Stomach (tissue), 9 donors: Measurements from ENCODE around the gene LTO1. TPM values are rescaled to one million over a fixed set of nuclear protein-coding genes. Genes with fewer than 3 reads are reported as not detected.

Source experiments
- DNase-seq, 2 donors: peaks; one replicate each; pipeline versions ENCODE4 v3.0.0 to v3.0.0-alpha.2; 2013 to 2019
- H3K27ac ChIP-seq, 5 donors: fragments of 200-600 bp in 4 of 5; sonication (generic) in 4 of 5; one replicate each; pipeline ENCODE4 v1.5.1; 2013 to 2019; ENCODE audit warnings: mild to moderate bottlenecking in 1 of 5, moderate library complexity in 1 of 5
- H3K27me3 ChIP-seq, 3 donors: fragments of 200-600 bp; sonication (generic); one replicate each; pipeline ENCODE4 v1.5.1; 2017 to 2019; ENCODE audit warnings: mixed run types in 1 of 3
- H3K36me3 ChIP-seq, 4 donors: fragments of 200-600 bp; sonication (generic); 1 replicate in 3 of 4; 2 replicates in 1 of 4; pipeline ENCODE4 v1.5.1; 2016 to 2019
- H3K4me1 ChIP-seq, 4 donors: fragments of 200-600 bp; sonication (generic); one replicate each; pipeline ENCODE4 v1.5.1; 2016 to 2019
- H3K4me3 ChIP-seq, 4 donors: fragments of 200-600 bp; sonication (generic) in 3 of 4; one replicate each; pipeline ENCODE4 v1.5.1; 2016 to 2019; ENCODE audit warnings: mild to moderate bottlenecking in 1 of 4
- H3K9me3 ChIP-seq, 4 donors: fragments of 200-600 bp; sonication (generic); one replicate each; pipeline ENCODE4 v1.5.1; 2016 to 2019
- EP300 ChIP-seq: sonication (generic); formaldehyde crosslinking; IDR thresholded peaks from one replicate; pipeline ENCODE4 v1.6.1; 2017; ENCODE audit warnings: antibody characterized with exemption
- POLR2A ChIP-seq, 4 donors: fragments of 450-650 bp; IDR thresholded peaks; one replicate each; pipeline ENCODE4 v1.6.1; 2016; ENCODE audit warnings: antibody characterized with exemption in 4 of 4, control low read depth in 2 of 4, mild to moderate bottlenecking in 1 of 4, moderate library complexity in 1 of 4
- POLR2AphosphoS5 ChIP-seq, 3 donors: sonication (generic); formaldehyde crosslinking; IDR thresholded peaks; one replicate each; pipeline ENCODE4 v1.6.1; 2016; ENCODE audit warnings: antibody characterized with exemption in 3 of 3
- WGBS, 5 donors: extraction: QIAGEN DNeasy Blood & Tissue Kit in 3 of 5; methylation state at CpG; one replicate each; pipeline versions ENCODE4 v1.1.5 to v1.1.7; 2013 to 2018; 5-methylcytosine and 5-hydroxymethylcytosine counted together
- intact Hi-C: fragments of 100-400 bp; cut with DNase I; formaldehyde crosslinking; loops from one replicate; pipeline ENCODE4 v1.15.1; 2023; ENCODE audit warnings: low total_unique reads
- polyA plus RNA-seq, 3 donors: library from polyadenylated mRNA; stranded (reverse); fragments of 200-250 nt; gene quantifications; one replicate each; pipeline ENCODE4 v1.2.3, GENCODE V29; 2013
- total RNA-seq, 5 donors: library from RNA; depleted of rRNA; stranded (reverse); fragments of >200 nt; gene quantifications; one replicate each; pipeline versions ENCODE4 v1.1.0 to v1.2.3, GENCODE V29; 2014 to 2016
- TF ChIP-seq, protein P1 (sequence below), 7 experiments: fragments of 450-650 bp in 4 of 7; fragments of 200-600 bp in 3 of 7; sonication (generic) in 3 of 7; IDR thresholded peaks; one replicate each; pipeline ENCODE4 v1.5.1; 2016 to 2019; ENCODE audit warnings: antibody characterized with exemption in 7 of 7, control low read depth in 2 of 7, mild to moderate bottlenecking in 1 of 7
- donor health status: healthy with polysubstance abuse.
- donor health status: Bipolar disorder and iron deficiency.
- donor health status: healthy.

LTO1 gene
- total and polyA plus RNA-seq, 8 donors = 2.3 to 107 (median 23.3) TPM

DNA sequence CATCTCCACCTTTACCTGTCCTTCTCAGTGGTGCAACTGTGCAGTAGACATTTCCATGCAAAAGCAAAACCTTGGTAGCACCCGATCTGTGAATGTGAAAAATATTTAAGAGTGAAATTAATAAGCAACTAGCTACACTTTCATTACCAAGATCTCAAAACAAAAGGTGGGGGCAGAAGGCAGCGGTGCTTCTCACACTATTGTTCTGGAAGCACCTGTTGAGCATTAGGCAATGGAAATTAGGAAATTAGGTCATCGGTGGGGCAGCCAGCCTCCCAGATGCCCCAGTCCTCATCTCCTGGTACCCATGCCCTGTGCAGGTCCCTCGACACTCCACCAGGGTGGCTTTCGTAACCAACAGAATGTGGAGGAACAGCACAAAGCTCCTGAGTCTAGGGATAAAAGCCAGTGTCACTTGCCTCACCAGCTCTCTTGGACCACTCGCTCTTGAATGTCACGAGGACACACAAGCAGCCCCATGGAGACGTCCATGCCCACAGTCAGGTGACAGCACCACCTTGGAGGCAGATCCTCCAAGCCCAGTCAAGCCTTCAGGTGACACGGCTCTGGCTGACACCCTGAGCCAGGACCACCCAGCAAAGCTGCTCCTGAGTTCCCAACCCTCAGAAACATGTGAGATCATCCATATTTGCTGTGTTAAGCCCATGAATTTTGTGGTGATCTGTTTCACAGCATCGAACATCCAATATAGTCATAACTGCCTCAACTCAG lies 3.3 kb downstream of the LTO1 start:
- TF ChIP-seq POLR2A (IDR thresholded peaks at IDR 0.05) = no peak
- TF ChIP-seq, protein P1, sequence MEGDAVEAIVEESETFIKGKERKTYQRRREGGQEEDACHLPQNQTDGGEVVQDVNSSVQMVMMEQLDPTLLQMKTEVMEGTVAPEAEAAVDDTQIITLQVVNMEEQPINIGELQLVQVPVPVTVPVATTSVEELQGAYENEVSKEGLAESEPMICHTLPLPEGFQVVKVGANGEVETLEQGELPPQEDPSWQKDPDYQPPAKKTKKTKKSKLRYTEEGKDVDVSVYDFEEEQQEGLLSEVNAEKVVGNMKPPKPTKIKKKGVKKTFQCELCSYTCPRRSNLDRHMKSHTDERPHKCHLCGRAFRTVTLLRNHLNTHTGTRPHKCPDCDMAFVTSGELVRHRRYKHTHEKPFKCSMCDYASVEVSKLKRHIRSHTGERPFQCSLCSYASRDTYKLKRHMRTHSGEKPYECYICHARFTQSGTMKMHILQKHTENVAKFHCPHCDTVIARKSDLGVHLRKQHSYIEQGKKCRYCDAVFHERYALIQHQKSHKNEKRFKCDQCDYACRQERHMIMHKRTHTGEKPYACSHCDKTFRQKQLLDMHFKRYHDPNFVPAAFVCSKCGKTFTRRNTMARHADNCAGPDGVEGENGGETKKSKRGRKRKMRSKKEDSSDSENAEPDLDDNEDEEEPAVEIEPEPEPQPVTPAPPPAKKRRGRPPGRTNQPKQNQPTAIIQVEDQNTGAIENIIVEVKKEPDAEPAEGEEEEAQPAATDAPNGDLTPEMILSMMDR (IDR thresholded peaks at IDR 0.05) = no peak
- no peak for TF ChIP-seq EP300
- TF ChIP-seq POLR2AphosphoS5 (IDR thresholded peaks at IDR 0.05) = no peak
- DNase-seq = no peak
- Histone ChIP-seq H3K27ac (no peak overlapping the region), H3K36me3 (peaks cover 13 to 60% (median 52%) of the 10 kb centered on the region in 4 donors), H3K9me3 (no peaks in the 10 kb centered on the region), H3K4me1 (peaks cover 17 to 43% (median 36%) of the 10 kb centered on the region in 4 donors), H3K4me3 (no peak overlapping the region), H3K27me3 (no peaks in the 10 kb centered on the region)
- intact Hi-C loops = no loop called here
- 84 to 89% (median 88%) methylated on average over 10 of the region's 10 CpGs for WGBS, 5 donors

DNA sequence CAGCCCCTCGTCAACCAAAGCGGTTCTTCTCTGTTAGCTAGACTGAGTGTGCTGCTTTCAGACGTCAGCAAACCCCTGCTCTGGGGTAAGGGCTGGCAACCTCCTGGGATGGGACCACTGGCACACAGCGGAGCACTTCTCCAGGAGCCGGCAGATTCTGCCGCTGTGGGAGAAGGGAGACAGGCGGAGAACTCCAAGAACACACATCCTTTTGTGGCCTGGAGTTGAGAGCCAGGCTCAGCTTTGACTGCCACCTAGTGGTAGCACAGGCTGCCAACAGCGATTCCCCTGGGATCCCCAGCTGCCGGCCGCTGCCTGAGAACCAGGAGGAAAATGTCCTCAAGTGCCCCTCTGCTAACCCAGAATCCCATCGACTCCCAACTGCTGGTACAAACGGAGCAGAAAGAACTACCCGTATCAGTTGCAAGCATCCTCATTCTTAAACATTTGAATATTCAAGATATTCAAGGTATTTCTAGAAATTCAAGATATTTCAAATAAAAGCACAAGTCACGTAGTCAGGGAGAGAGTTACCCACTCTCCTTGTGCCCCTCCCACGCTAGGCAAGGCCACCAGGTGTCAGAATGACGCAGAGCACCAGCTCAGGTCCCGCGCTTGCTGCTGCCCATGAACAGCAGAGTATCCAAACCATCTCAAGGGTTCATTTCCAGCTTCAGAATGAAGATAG lies 4.9 kb downstream of the LTO1 start:
- peak; percentile 85 to 95 for DNase-seq
- Histone ChIP-seq H3K27me3 (no peaks in the 10 kb centered on the region), H3K27ac (peak overlapping the region in 1 of 5 donors; percentile 36), H3K4me3 (no peak overlapping the region), H3K36me3 (peaks cover 24 to 76% (median 68%) of the 10 kb centered on the region in 4 donors), H3K4me1 (peaks cover 17 to 39% (median 31%) of the 10 kb centered on the region in 4 donors), H3K9me3 (no peaks in the 10 kb centered on the region)
- intact Hi-C loops = no loop called here
- peak in 2 of 3 donors; percentile 16 to 50 for TF ChIP-seq POLR2AphosphoS5 (IDR thresholded peaks at IDR 0.05)
- TF ChIP-seq, protein P1 (IDR thresholded peaks at IDR 0.05) = peak in 5 of 7 experiments; percentile 79 to 92 (median 89)
- no peak for TF ChIP-seq EP300
- 31 to 37% (median 34%) methylated on average over 18 of the region's 18 CpGs for WGBS, 5 donors

DNA sequence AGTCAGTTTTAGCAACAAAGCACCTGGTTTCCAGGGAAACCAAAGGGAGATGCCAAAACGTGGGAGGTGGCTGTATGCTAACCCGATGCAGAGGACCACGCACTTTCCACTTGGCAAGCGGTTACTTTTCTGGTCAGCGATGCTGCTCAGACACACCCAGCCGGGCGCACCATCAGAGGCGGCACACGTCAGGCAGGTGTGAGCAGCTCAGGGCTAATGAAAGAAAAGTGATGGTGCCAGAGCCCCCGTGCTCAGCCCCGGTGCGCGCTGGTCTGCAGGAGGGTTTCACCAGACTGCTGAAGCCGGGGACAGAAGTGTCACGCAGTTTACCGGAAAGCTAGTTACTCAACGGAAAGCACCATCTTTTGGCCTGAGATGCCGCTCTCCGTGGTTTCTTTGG lies 5.7 kb downstream of the LTO1 start:
- Histone ChIP-seq H3K4me1 (peaks cover 17 to 36% (median 29%) of the 10 kb centered on the region in 4 donors), H3K36me3 (peaks cover 32 to 84% (median 76%) of the 10 kb centered on the region in 4 donors), H3K9me3 (no peaks in the 10 kb centered on the region), H3K27me3 (no peaks in the 10 kb centered on the region), H3K27ac (peak overlapping the region in 1 of 5 donors; percentile 36), H3K4me3 (no peak overlapping the region)
- no peak for TF ChIP-seq POLR2AphosphoS5 (IDR thresholded peaks at IDR 0.05)
- WGBS, 5 donors = 86 to 91% (median 87%) methylated on average over 19 of the region's 19 CpGs
- no peak for DNase-seq
- intact Hi-C loops = no loop called here

DNA sequence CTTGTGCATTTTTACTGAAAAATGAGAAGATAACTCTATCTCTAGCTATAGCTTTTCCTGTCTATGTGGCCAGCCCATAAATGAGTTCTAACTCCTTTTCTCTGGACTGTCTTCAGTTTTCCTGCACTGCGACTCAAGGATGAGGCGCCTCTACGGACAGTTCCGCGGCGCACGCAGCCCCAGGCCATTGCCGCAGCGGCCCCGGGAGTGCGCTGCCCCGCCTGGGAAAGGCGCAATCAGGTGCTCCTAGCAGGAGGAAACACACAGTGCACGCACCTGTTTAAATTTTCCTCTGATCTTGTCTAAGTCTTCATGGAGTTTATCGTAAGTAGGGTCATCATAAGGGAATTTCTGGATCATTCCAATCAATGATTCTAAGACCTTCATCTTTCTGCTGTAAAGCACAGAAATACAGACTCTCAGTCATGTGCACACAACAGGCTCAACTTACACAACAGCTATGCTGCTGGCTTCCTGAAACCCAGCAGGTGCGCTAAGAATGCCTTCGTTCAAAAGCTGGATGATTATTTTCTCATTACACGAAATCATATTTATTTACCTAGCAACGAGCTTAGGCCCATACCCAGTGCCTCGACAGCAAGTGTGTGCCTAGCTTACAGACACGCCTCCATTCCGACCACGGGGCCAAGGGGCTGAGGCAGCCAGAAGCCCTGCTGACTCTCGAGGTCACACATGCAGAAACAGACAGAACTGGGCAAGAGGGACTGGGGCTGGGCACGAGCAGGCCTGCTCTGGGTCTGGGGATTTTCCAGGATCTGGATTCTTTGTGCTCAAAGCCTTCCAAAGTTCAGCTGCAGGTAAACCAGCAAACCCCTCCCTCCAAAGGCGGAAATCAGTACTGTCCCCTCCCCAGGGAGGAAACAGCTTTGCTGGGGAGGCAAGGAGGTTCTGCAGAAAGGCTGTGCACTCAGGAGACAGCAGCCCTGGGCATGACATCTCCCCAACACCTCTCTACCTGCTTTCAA lies 7.2 kb downstream of the LTO1 start:
- Histone ChIP-seq H3K4me3 (no peak overlapping the region), H3K9me3 (no peaks in the 10 kb centered on the region), H3K4me1 (peaks cover 5 to 20% (median 15%) of the 10 kb centered on the region in 4 donors), H3K36me3 (peaks cover 41 to 97% (median 89%) of the 10 kb centered on the region in 4 donors), H3K27me3 (no peaks in the 10 kb centered on the region), H3K27ac (no peak overlapping the region)
- DNase-seq = peak in 1 of 2 donors; percentile 76
- intact Hi-C loops = no loop called here
- TF ChIP-seq EP300 (no peak), POLR2A (IDR thresholded peaks at IDR 0.05) (no peak), POLR2AphosphoS5 (IDR thresholded peaks at IDR 0.05) (no peak)
- TF ChIP-seq, protein P1 (IDR thresholded peaks at IDR 0.05) = no peak
- 69 to 77% (median 74%) methylated on average over 26 of the region's 26 CpGs for WGBS, 5 donors
